SK-MEL-5 (cell line): ENCODE data around the gene UVRAG. TPM values are rescaled to one million over a fixed set of nuclear protein-coding genes. Genes with fewer than 3 reads are reported as not detected.
"Not testable (repeated sequence)": the region's sequence is repeated elsewhere in the genome, so short reads cannot be mapped to it uniquely, and the experiment has no call there.

ENCODE experiments used
- DNase-seq: peaks from one replicate; pipeline ENCODE4 v3.0.0-alpha.2; 2016; ENCODE audit warnings: low read depth, low spot score
- in situ Hi-C: cut with HindIII; loops from 2 replicates; pipeline ENCODE4 v1.10.0; 2016; ENCODE audit warnings: low sequenced_read_pairs, high pct_unique_total_duplicates, low pct_unique_long_range_greater_than_20kb
- total RNA-seq: library from RNA; depleted of rRNA; stranded (reverse); fragments of >200 nt; shearing (Covaris generic); gene quantifications from 2 replicates; pipeline ENCODE4 v1.2.3, GENCODE V29; 2014

UVRAG gene
- total RNA-seq, 1 experiment from 2014 or later = 19.2 TPM

DNA sequence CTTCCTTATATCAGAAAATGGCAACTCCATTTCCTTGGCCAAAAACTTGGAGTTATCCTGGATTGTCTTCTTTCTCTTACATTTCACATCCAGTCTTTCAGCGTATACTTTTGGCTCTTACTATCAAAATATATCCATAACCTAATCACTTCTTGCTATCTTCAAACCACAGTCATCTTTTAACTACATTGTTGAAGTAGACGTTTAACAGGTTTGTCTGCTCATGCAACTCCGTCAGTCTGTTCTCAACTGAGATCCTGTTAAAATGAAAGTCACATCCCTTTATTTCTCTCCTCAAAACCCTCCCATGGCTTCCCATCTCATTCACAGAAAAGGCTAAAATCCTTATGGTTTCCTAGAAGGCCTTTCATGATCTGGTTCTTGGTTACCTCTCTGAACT, 41.9 kb downstream of the UVRAG start:
- in situ Hi-C loops = no loop called here
- DNase-seq = no peak

DNA sequence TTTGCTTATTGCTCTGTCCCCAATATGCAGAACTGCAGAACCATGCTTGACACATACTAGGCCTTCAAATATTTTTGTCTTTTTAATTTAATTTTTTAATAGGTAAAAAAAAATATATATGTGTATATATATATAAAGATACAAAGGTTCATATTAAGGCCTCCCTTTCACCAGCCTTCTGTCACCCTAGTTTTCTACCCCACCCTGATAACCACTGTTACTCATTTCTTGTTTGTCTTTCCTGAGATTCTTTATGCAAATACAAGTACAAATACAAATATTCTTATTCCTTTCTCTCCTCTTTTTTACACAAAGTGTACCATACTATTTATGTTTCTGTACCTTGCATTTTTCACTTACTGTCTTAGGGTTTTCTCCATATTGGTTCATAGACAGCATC, 43.0 kb downstream of the UVRAG start:
- DNase-seq = no peak
- in situ Hi-C loops = no loop called here

DNA sequence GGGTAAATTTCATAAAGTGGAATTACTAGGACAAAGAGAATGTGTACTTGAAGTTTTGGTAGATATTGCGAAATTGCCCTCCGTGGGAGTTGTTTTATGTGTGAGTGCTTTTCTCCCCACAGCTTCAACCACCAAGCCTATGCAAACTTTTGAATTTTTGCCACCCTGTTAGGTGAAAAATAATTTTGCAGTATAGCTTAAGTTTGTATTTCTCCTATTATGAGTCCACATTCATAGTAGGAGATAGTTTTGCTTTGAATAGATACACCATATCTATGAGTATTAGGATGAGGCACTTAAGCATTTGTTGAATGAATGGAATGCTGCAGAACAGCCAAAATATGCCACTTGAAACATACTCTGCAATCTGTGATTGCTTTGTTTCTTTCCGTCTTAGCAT, 43.6 kb downstream of the UVRAG start:
- in situ Hi-C loops = no loop called here
- no peak for DNase-seq

DNA sequence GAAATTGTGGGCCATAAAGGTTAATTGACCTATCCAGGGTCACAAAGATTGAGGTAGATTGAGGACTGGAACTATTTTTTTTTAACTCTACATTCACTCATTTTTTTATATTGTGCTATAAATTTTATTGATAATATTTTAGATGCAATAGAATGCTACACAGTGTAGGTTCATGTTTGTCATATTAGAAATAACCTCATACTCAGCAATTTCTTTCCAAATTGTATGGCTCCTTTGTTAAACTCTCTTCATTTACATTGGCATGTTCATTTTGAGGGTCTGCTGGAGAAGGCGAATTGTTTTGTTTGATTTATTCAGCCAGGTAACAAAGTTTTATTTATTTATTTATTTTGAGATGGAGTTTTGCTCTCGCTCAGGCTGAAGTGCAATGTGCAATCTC, 44.6 kb downstream of the UVRAG start:
- DNase-seq = no peak
- in situ Hi-C loops = no loop called here

DNA sequence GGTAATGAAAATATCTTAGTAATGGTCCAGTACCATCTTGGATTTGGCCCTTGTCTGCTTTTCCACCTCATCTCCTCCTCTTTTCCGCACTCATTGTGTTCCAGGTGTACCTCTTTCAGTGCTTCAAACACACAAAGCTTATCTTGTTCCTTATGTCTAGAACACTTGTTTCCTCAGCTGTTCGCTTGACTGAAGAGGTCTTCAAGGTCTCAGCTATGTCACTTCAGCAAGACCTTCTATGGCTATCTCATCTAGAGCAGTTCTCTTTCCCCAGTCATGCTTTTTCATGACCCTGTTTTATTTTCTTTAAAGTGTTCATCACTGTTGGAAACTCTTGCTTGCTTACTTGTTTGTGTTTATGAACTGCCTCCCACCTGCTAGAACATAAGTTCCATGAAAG, 47.4 kb downstream of the UVRAG start:
- DNase-seq = no peak
- in situ Hi-C loops = no loop called here

DNA sequence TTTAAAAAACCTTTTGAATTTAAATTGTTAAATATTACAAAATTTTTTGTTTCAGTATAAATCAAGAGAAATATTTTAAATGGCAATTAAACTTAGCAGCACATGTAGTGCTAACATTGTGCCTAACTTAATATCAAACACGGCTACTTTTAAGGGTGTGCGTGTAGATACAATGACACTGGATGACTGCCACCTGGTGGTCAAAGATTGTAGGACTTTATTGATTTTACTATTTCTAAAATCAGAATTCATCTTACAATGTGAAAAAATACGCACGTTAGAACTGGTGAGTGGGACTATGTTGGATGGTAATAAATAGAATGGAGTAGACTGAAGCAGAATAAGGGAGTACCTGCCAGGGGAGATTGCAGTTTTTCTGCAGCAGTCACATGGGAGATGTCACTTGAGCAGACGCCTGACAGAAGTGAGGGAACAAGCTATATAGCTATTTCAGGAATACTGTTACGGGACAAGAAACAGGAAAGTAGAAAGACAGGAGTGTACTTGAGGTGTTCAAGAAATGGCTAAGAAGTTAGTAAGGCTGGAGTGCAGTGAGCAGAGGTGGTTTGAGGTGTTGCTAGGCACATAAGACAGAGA, 52.9 kb downstream of the UVRAG start:
- in situ Hi-C loops = no loop called here
- peak; percentile 54 for DNase-seq

DNA sequence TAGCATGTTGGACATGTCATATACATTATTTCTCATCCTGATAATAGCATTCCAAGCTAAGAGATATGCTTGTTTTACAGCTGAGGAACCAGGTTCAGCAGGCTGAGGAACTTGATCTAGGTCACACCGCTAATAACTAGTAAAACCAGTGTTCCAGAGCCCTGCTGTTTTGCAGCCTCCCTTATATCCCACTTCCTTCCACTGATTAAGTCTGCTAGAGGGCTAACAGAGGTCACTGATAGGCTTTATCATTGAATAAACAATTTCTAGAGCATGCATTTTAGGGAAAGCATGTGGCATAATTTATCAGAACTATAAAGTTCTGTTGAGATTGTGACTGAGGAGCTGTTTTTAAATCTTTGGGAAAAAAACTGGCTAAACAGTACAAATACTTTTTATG, 54.0 kb downstream of the UVRAG start:
- DNase-seq = no peak
- in situ Hi-C loops = no loop called here

DNA sequence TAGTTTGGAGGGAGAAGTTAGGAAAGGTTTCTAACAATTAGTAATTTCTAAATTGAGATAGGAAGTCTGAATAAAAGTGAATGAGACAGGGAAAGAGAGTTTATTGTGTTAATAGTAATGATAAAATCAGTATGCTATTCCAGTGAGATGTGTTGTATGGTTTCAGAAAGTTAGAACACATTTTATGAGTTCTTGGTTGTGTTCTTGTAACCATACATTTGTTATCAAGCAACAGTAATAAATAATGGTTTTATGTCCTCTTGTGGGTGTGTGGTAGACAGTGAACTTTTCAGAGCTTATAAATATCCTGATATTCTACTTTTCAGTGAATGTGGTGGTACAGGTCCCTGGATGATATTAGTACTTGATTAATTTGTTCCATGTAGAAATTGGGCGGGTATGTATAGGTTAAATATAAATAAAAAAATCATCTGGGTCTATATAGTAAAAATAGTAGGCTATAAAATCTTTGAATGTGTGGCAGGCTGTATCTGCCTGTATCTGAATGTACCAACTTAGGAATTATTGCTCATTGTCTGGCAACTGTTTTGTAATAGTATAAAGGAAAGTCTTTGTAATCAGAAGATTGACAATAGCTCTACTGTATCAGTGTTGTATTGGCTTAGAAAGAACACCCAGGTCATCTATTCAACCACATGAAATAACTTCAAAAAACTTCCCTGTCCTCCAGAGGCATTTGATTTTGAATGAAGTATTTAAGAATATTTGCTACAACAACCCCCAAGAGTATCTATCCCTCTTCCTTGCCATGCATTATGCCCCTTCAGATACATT, 54.8 kb downstream of the UVRAG start:
- peak; percentile 13 for DNase-seq
- in situ Hi-C loops = no loop called here

DNA sequence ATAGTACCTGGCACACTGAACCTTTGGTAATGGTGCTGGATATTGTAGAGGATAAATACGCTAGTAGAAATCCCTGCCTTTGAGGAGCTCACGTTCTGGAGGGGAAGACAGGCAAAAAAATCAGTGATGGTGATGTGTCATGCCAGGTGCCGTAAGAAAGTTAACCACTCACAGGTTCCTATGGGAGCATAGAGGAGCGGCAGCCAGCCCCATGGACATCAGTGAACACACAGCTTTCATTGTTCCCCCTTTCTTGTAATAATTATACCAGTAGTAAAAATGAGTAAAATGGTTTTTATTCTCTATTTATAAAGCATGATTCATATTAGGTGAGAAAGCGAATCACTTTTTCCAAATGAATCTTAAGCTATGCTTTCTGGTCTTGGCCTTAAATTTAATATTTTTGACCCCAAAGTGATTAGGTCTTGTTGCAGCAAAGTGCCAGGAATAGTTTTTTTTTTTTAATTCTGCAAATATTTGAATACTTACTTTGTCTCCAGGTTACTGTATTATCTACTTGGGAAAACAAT, 57.9 kb downstream of the UVRAG start:
- in situ Hi-C loops = no loop called here
- DNase-seq = no peak

DNA sequence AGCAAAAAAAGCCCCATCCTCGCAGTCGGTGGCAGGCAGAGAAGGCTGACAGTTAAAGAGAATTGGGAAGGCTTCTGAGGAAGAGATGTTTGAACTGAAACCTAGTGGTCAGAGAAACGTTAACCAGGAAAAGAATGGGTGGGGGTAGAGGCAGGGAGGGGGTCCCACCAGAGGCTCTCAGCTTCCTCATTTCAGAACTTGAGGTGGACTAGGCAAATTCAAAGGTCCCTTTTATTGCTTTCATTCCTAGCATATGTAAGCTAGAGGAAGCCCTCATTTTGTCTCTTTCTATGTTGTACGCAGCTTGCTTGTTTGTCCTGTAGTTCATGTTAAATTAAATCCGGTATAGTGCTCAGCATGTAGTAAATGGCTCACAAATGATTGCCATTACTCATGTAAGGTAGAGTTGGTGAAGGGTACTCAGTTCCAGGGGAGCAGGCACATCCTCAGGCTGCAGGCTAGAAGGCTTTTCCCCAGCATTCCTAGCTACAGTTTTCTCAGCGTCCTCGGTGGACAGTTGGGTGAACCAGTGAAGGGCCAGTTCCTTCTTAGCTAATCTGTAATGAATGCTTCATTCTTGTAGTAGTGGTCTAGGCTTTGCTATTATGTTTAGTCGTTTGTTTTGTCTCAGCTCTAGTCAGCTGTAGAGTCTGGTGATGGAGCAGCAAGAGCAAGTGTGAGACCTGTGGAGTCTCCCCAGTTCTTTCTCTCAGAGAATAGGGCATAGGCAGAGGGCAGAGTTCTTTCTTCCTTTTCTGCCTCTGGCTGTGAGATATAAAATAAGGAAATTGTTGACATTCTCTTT, 58.6 kb downstream of the UVRAG start:
- in situ Hi-C loops = no loop called here

DNA sequence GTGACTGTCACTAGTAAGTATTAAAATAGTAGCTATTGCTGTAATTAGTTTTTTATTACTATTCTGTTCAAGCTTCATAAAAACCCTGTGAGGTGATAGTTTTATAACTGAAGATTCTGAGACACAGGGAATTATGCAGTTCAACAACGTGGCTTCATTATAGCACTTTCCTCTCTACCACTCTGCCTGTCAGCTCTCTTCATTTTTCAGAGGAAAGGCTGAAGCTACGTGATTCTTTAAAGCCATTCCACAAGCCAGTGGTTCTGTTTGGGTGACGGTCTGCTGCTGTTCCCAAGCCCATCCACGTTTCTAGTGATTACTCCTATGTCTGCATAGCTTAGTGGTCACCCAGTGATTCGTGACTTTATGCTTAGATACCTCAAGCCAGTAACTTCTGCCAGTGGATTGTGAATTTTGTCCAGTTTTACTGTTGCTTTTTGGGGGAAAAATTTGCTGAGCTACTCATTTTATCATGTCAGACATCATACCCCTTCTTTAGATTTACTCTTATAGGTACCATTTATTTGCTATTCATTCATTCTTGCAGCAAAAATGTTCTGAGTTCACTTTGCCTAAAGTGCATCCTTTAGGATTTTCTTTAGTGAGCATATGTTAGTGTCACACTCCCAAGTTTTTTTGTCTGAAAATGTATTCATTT, 59.8 kb downstream of the UVRAG start:
- in situ Hi-C loops = no loop called here
- no peak for DNase-seq

More for the DNA sequence above, 58.6 kb downstream of the UVRAG start:
- DNase-seq = peak; percentile 65

DNA sequence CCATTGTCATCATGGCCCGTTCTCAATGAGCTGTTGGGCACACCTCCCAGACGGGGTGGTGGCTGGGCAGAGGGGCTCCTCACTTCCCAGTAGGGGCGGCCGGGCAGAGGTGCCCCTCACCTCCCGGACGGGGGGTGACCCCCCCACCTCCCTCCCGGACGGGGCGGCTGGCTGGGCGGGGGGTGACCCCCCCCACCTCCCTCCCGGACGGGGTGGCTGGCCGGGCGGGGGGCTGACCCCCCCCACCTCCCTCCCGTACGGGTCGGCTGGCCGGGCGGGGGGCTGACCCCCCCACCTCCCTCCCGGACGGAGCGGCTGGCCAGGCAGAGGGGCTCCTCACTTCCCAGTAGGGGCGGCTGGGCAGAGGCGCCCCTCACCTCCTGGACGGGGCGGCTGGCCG, 62.3 kb downstream of the UVRAG start:
- in situ Hi-C loops, DNase-seq: not testable (repeated sequence)

DNA sequence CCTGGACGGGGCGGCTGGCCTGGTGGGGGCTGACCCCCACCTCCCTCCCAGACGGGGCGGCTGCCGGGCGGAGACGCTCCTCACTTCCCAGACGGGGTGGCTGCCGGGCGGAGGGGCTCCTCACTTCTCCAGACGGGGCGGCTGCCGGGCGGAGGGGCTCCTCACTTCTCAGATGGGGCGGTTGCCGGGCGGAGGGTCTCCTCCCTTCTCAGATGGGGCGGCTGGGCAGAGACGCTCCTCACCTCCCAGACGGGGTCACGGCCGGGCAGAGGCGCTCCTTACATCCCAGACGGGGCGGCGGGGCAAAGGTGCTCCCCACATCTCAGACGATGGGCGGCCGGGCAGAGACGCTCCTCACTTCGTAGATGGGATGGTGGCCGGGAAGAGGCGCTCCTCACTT, 62.9 kb downstream of the UVRAG start:
- DNase-seq, in situ Hi-C loops: not testable (repeated sequence)

DNA sequence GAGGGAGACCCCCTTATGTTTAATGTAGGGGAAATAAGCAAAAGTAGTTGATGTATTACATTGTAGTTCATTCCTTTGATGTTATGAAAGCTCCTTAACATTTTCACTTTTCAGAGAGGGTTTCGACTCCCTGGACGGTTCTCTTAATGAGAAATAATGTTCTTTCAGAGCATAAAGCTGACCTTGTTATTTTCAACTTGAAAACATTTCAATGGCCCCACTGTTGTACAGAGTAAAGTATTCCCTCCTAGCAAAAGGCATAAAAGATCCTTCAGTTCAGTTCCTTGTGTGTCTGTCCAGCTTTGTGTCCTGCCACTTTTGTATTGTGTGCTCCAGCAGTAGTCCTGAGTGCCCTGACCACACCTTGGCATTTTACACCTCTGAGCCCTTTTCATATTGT, 63.9 kb downstream of the UVRAG start:
- in situ Hi-C loops = no loop called here
- DNase-seq = peak; percentile 70

DNA sequence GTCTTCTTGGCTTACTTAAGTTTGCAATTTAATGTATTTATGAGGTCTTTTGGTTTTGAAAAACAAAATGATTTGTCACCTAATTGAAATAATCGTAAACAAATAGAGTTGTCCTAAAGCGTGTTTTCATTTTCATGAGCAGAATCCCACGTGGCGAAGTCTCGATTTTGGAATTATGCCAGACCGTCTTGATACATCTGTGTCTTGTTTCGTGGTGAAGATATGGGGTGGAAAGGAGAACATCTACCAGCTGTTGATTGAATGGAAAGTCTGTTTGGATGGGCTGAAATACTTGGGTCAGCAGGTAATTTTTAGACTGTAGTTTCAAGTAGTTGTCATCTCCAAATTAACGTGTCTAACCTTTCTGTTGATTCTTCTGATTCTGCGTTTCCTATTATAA, 64.7 kb downstream of the UVRAG start:
- no peak for DNase-seq
- in situ Hi-C loops = no loop called here

DNA sequence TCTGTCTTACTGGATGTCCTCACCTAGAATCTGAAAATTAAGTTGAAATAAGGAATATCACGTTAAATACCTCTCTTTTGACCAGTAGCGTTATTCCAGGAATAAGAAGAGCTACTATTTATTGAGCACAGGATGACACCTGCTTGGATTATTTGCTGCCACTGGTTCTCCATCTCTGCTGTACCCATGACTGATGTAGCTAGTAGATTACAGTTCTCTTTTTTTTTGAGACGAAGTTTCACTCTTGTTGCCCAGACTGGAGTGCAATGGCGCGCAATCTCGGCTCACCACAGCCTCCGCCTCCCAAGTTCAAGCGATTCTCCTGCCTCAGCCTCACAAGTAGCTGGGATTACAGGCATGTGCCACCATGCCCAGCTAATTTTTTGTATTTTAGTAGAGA, 65.3 kb downstream of the UVRAG start:
- DNase-seq, in situ Hi-C loops: not testable (repeated sequence)

DNA sequence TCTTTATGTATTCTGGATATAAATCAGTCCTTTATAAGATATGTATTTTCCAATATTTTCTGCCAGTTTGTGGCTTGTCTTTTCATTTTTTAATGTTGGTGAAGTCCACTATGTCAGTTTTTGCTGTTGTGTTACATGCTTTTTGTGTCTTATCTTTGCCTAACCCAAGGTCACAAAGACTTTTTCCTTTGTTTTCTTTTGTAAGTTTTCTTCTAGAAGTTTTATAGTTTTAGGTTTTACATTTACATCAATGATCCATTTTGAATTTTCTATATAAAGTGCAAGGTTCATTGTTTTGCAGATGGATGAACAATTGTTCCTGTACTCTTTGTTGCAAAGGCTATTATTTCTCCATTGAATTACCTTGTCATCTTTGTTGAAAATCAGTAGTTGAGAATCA, 69.3 kb downstream of the UVRAG start:
- in situ Hi-C loops = no loop called here
- DNase-seq = no peak

DNA sequence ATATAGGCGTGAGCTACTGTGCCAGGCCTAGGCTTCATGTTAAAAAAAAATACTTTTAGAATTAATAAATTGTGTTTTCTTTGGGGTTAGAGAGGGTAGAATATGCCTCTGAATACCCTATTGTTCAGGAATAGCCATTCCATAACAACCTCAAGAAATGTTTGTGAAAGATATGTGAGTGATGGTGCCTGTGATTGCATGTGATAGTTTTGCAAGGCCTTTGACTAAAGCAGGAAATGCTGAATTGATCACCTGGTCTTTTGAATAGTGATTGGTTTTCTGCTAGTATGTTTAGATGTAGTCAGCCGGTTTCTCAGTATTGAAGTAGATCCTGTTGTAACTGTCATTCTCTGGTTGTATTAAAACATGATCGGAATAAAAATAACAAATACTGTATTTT, 73.4 kb downstream of the UVRAG start:
- in situ Hi-C loops = no loop called here

More for the DNA sequence above, 73.4 kb downstream of the UVRAG start:
- DNase-seq = peak; percentile 76
